Astrocyte (in vitro differentiated cells and primary cell): ENCODE data around the gene FGD4. TPM values are rescaled to one million over a fixed set of nuclear protein-coding genes. Genes with fewer than 3 reads are reported as not detected.
"Not testable (repeated sequence)": the region's sequence is repeated elsewhere in the genome, so short reads cannot be mapped to it uniquely, and the experiment has no call there.

Experiments used
- DNase-seq: peaks from one replicate; pipeline ENCODE4 v3.0.0-alpha.2; 2010; ENCODE audit warnings: low read depth
- FAIRE-seq: peaks from 2 replicates; lab custom pipeline; 2011; peaks lifted over from hg19 to GRCh38; lab: Jason Lieb, UNC
- H2AFZ ChIP-seq: 2 replicates; pipeline ENCODE4 v1.6.0; 2012; ENCODE audit warnings: low read depth, low read length, inconsistent platforms
- H3K27ac ChIP-seq: 2 replicates; pipeline ENCODE4 v1.5.1; 2011; ENCODE audit warnings: low read depth, low read length, inconsistent platforms
- H3K27me3 ChIP-seq: 2 replicates; pipeline ENCODE4 v1.6.0; 2011; ENCODE audit warnings: low read length, inconsistent platforms; ENCODE audit not compliant: insufficient read depth
- H3K36me3 ChIP-seq: 2 replicates; pipeline ENCODE4 v1.5.1; 2011; ENCODE audit warnings: low read length, inconsistent platforms; ENCODE audit not compliant: insufficient read depth
- H3K4me1 ChIP-seq: 2 replicates; pipeline ENCODE4 v1.5.1; 2011; ENCODE audit warnings: low read length, inconsistent platforms; ENCODE audit not compliant: insufficient read depth
- H3K4me2 ChIP-seq: 2 replicates; pipeline ENCODE4 v1.6.0; 2012; ENCODE audit warnings: low read length, inconsistent platforms
- H3K4me3 ChIP-seq: 2 replicates; pipeline ENCODE4 v1.5.1; 2011; ENCODE audit warnings: low read depth, mild to moderate bottlenecking, low read length, inconsistent platforms; ENCODE audit not compliant: insufficient read depth
- H3K79me2 ChIP-seq: 2 replicates; pipeline ENCODE4 v1.6.0; 2012; ENCODE audit warnings: mild to moderate bottlenecking, low read length, inconsistent platforms; ENCODE audit not compliant: insufficient read depth
- H3K9ac ChIP-seq: 2 replicates; pipeline ENCODE4 v1.6.0; 2012; ENCODE audit warnings: mild to moderate bottlenecking, low read length, inconsistent platforms
- H3K9me3 ChIP-seq: 2 replicates; pipeline ENCODE4 v1.5.1; 2012; ENCODE audit warnings: low read depth, mild to moderate bottlenecking, low read length, inconsistent platforms; ENCODE audit not compliant: insufficient read depth
- H4K20me1 ChIP-seq: 2 replicates; pipeline ENCODE4 v1.6.0; 2012; ENCODE audit warnings: low read length, inconsistent platforms; ENCODE audit not compliant: insufficient read depth
- H3K27ac Mint-ChIP-seq: one replicate; pipeline ENCODE4 v1.8.0; 2021; ENCODE audit warnings: mild to moderate bottlenecking, mixed read lengths; ENCODE audit not compliant: unreplicated experiment
- H3K27me3 Mint-ChIP-seq: one replicate; pipeline ENCODE4 v1.8.0; 2021; ENCODE audit warnings: low read depth, mixed read lengths; ENCODE audit not compliant: unreplicated experiment
- H3K36me3 Mint-ChIP-seq: one replicate; pipeline ENCODE4 v1.8.0; 2021; ENCODE audit warnings: low read depth, mixed read lengths; ENCODE audit not compliant: unreplicated experiment
- H3K4me1 Mint-ChIP-seq: one replicate; pipeline ENCODE4 v1.8.0; 2021; ENCODE audit warnings: low read depth, mixed read lengths; ENCODE audit not compliant: unreplicated experiment
- H3K4me3 Mint-ChIP-seq: one replicate; pipeline ENCODE4 v1.8.0; 2021; ENCODE audit warnings: mild to moderate bottlenecking, moderate library complexity, mixed read lengths; ENCODE audit not compliant: unreplicated experiment
- H3K9me3 Mint-ChIP-seq: one replicate; pipeline ENCODE4 v1.8.0; 2021; ENCODE audit warnings: mild to moderate bottlenecking, mixed read lengths; ENCODE audit not compliant: unreplicated experiment
- EZH2 ChIP-seq: IDR thresholded peaks from 2 replicates; pipeline ENCODE4 v1.6.1; 2012; ENCODE audit warnings: mild to moderate bottlenecking, low read length, inconsistent platforms; ENCODE audit not compliant: insufficient read depth
- total RNA-seq: library from RNA; stranded (reverse); gene quantifications from 2 replicates; pipeline ENCODE4 v1.2.1, GENCODE V29; 2021
- TF ChIP-seq, protein P1 (sequence below): IDR thresholded peaks from 2 replicates; pipeline ENCODE4 v1.5.1; 2011; ENCODE audit warnings: low read depth, mild to moderate bottlenecking, inconsistent platforms, low read length, moderate library complexity; ENCODE audit not compliant: insufficient read depth

FGD4 gene
- total RNA-seq, 1 donor from 2014 or later, result 18.7 TPM

DNA sequence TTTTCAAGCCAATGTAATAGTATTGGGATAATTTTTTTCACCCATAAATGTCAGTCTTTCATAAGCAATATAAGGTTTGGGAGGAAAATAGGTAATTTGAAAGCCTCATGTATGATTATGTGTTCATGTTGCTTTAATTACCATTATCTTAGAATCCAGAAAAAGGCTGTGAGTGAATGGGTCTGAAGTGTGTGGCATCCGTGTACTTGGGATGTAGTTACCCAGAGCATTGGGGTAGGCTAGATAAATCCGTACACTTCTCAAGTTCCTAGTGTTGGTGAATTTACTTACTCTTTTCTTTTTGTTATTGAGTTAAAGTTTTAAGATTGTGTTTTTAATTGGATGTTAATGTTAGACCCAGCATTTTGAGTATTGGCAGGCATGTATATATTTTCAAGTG, 104.4 kb downstream of the FGD4 start:
- Histone ChIP-seq H2AFZ (no peak overlapping the region), H3K36me3 (no peaks in the 10 kb centered on the region), H3K9me3 (no peaks in the 10 kb centered on the region), H3K27me3 (no peaks in the 10 kb centered on the region), H3K4me1 (peaks cover 7% of the 10 kb centered on the region), H3K27ac (no peak overlapping the region), H3K79me2 (no peaks in the 10 kb centered on the region), H3K9ac (no peak overlapping the region), H3K4me3 (no peak overlapping the region), H3K4me2 (no peak overlapping the region), H4K20me1 (no peaks in the 10 kb centered on the region)
- no peak overlapping the region for H3K27ac Mint-ChIP-seq
- no peaks in the 10 kb centered on the region for H3K27me3 Mint-ChIP-seq
- TF ChIP-seq EZH2, result no peak
- TF ChIP-seq, protein P1, sequence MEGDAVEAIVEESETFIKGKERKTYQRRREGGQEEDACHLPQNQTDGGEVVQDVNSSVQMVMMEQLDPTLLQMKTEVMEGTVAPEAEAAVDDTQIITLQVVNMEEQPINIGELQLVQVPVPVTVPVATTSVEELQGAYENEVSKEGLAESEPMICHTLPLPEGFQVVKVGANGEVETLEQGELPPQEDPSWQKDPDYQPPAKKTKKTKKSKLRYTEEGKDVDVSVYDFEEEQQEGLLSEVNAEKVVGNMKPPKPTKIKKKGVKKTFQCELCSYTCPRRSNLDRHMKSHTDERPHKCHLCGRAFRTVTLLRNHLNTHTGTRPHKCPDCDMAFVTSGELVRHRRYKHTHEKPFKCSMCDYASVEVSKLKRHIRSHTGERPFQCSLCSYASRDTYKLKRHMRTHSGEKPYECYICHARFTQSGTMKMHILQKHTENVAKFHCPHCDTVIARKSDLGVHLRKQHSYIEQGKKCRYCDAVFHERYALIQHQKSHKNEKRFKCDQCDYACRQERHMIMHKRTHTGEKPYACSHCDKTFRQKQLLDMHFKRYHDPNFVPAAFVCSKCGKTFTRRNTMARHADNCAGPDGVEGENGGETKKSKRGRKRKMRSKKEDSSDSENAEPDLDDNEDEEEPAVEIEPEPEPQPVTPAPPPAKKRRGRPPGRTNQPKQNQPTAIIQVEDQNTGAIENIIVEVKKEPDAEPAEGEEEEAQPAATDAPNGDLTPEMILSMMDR, result no peak
- peak overlapping the region; percentile 77 for H3K4me3 Mint-ChIP-seq
- no peak for DNase-seq
- no peaks in the 10 kb centered on the region for H3K36me3 Mint-ChIP-seq
- no peak for FAIRE-seq
- no peaks in the 10 kb centered on the region for H3K9me3 Mint-ChIP-seq
- H3K4me1 Mint-ChIP-seq, result peaks cover 23% of the 10 kb centered on the region

DNA sequence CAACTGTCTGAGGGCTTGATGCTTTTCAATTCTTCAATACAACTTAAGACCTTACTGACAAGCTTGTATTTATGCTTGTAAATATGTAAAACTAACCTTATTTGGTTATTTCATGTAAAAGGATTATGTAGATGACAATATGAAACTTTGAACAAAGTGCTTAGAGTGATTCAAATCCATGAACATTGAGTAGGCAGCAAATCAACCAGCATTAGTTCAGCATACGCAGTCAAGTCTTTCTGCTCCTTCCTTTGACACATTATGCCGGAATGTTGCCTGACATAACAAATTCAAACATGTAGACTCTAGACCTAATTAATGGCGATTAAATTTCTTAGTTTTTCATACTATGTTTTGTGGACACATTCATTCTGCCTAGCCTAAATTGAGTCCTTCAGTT, 105.2 kb downstream of the FGD4 start:
- H3K4me1 Mint-ChIP-seq, result peaks cover 24% of the 10 kb centered on the region
- Histone ChIP-seq H3K79me2 (no peaks in the 10 kb centered on the region), H4K20me1 (no peaks in the 10 kb centered on the region), H3K4me3 (no peak overlapping the region), H3K27me3 (no peaks in the 10 kb centered on the region), H3K36me3 (no peaks in the 10 kb centered on the region), H3K9ac (no peak overlapping the region), H3K4me2 (no peak overlapping the region), H3K27ac (no peak overlapping the region), H2AFZ (no peak overlapping the region), H3K4me1 (peaks cover 7% of the 10 kb centered on the region), H3K9me3 (no peaks in the 10 kb centered on the region)
- peak overlapping the region; percentile 77 for H3K4me3 Mint-ChIP-seq
- no peaks in the 10 kb centered on the region for H3K36me3 Mint-ChIP-seq
- FAIRE-seq (no peak), DNase-seq (no peak)
- no peaks in the 10 kb centered on the region for H3K9me3 Mint-ChIP-seq
- H3K27ac Mint-ChIP-seq, result no peak overlapping the region
- TF ChIP-seq EZH2, result no peak
- TF ChIP-seq, protein P1, result no peak
- no peaks in the 10 kb centered on the region for H3K27me3 Mint-ChIP-seq

DNA sequence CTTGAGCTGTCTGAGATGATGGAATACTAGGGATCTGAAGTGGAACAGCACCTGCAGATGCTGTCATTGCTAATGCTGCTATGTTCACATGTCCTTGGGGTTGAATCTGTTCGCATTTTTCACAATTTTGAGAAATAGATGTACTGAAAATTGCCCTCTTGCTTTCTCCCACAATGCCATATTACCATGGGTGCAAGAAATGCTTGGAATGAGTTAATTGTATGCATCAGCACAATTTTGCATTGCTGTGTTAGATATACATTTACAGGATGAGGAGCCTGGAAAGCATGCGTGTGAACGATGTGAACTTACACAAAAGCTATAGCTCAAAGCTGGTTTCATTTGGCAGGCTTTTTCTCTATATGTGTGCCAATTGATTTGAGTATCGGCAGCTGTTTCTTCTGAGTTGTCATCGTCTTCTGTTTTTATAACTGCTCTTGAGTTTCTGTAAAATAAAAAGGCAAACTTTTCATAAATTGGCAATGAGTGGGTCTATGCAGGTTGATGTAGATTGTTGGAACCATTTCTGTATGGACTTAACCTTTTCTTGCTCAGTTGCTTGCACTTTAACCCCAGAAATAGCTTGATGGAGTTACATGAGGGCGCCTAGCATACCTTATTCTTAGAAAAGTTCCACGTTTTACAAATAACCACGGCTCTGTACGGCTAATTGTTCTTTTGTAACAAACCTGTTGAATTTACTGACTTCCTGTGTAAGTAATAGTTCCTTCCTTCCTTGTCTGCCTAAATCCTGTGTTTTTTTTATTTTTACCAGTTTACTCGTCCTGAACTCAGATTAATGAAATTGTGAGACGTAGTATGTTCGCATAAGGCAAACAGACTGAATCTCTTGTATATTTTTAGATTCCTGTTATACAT, 105.9 kb downstream of the FGD4 start:
- TF ChIP-seq, protein P1, result no peak
- no peak for TF ChIP-seq EZH2
- Mint-ChIP-seq H3K4me1 (peaks cover 24% of the 10 kb centered on the region), H3K27ac (no peak overlapping the region), H3K36me3 (no peaks in the 10 kb centered on the region), H3K4me3 (no peak overlapping the region), H3K9me3 (no peaks in the 10 kb centered on the region), H3K27me3 (no peaks in the 10 kb centered on the region)
- H3K36me3 ChIP-seq, result no peaks in the 10 kb centered on the region
- FAIRE-seq, result no peak
- no peak overlapping the region for H3K27ac ChIP-seq
- peaks cover 7% of the 10 kb centered on the region for H3K4me1 ChIP-seq
- no peak for DNase-seq
- H3K9ac ChIP-seq, result no peak overlapping the region
- H3K27me3 ChIP-seq, result no peaks in the 10 kb centered on the region
- H4K20me1 ChIP-seq, result no peaks in the 10 kb centered on the region
- H3K79me2 ChIP-seq, result no peaks in the 10 kb centered on the region
- H3K4me2 ChIP-seq, result no peak overlapping the region
- H3K4me3 ChIP-seq, result no peak overlapping the region
- no peaks in the 10 kb centered on the region for H3K9me3 ChIP-seq
- no peak overlapping the region for H2AFZ ChIP-seq

DNA sequence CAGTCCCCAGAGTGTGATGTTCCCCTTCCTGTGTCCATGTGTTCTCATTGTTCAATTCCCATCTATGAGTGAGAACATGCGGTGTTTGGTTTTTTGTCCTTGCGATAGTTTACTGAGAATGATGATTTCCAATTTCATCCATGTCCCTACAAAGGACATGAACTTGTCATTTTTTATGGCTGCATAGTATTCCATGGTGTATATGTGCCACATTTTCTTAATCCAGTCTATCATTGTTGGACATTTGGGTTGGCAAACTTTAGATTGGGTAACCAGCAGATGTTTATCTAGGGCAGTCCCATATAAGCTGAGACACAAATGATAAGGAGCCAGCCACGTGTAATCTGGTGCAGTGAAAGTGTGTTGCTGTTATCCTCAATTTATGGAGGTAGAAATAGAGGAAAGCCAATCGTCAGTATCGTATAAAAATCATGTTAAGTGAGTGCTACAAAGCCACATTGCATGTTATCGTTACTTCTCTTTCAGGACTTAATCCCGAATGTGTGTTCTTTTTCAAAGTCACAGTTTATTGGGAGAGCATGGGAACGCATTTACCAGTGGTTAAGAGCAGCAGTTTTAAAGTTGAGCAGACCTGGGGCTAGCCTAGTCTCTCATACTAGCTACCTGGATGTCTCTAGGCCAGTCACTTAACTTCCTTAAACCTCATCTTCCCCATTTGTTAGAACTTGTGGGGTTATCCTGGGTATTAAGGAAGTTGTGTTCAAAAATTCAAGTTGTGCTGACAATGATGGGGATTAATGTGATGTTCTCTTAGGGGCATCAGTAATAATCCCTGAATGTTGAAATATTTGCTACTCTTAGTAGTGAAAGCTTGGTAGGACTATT, 108.0 kb downstream of the FGD4 start:
- H3K27me3 ChIP-seq, H3K9me3 Mint-ChIP-seq, H3K4me1 ChIP-seq, H3K9me3 ChIP-seq, H3K36me3 Mint-ChIP-seq, H3K27ac ChIP-seq, H3K9ac ChIP-seq, H3K4me2 ChIP-seq, H3K27me3 Mint-ChIP-seq, H4K20me1 ChIP-seq, H3K79me2 ChIP-seq, H3K27ac Mint-ChIP-seq, H3K4me3 ChIP-seq, DNase-seq, H3K4me3 Mint-ChIP-seq, H2AFZ ChIP-seq, H3K36me3 ChIP-seq, FAIRE-seq: not testable (repeated sequence)
- peaks cover 22% of the 10 kb centered on the region for H3K4me1 Mint-ChIP-seq
